ENCODE data around the gene ROPN1L. TPM values are rescaled to one million over a fixed set of nuclear protein-coding genes. Genes with fewer than 3 reads are reported as not detected.

Gene ROPN1L
- total and polyA plus RNA-seq, 2 of the 8 experiments (the other 6 are each of a cell fraction or from before 2014, with no cell fraction given), result 0.24 to 0.73 TPM

GRCh38 chr5:10465726-10466125, 24.0 kb downstream of the ROPN1L start:
- H3K79me1 ChIP-seq (ENCODE audit: low read depth, low read length), result no peaks in the 10 kb centered on the region

More at GRCh38 chr5:10465726-10466125, 24.0 kb downstream of the ROPN1L start:
- Histone ChIP-seq H3K4me3 (ENCODE audit: extremely low read depth in 1 of 4, insufficient read depth in 2 of 4, low read depth in 3 of 4, low read length in 4 of 4) (no peak overlapping the region), H3K4me2 (ENCODE audit: insufficient read depth in 1 of 2, low read depth in 2 of 2, low read length in 2 of 2) (no peak overlapping the region), H3K9me3 (ENCODE audit: insufficient read depth in 2 of 2, low read depth in 1 of 2, low read length in 1 of 2) (no peaks in the 10 kb centered on the region), H3K23me2 (ENCODE audit: low read depth, low read length) (no peaks in the 10 kb centered on the region), H3K79me2 (ENCODE audit: control insufficient read depth in 1 of 2, insufficient read depth in 2 of 2, low read length in 2 of 2) (no peaks in the 10 kb centered on the region), H2BK15ac (ENCODE audit: low read length) (no peak overlapping the region), H3K4me1 (replicated peaks in 1 of 4; ENCODE audit: control insufficient read depth in 3 of 4, insufficient read depth in 4 of 4, low read length in 3 of 4) (peaks cover 5 to 13% (median 9%) of the 10 kb centered on the region in 4 experiments), H3K56ac (replicated peaks; ENCODE audit: insufficient read length, low read depth, low read length) (no peak overlapping the region), H3K27ac (ENCODE audit: low read depth, low read length) (no peak overlapping the region), H2BK12ac (ENCODE audit: low read depth, low read length) (no peak overlapping the region), H3K4ac (replicated peaks; ENCODE audit: insufficient read length, low read depth, low read length) (no peak overlapping the region), H2AFZ (ENCODE audit: low read length) (no peak overlapping the region), H4K5ac (ENCODE audit: insufficient read length, low read depth, low read length) (no peak overlapping the region), H2AK5ac (ENCODE audit: low read depth, low read length) (no peak overlapping the region), H2BK120ac (replicated peaks; ENCODE audit: low read depth, low read length) (no peak overlapping the region), H3K18ac (ENCODE audit: extremely low read depth, low read length) (no peak overlapping the region), H2BK5ac (ENCODE audit: low read depth, low read length) (no peak overlapping the region), H3K9ac (replicated peaks in 1 of 4; ENCODE audit: extremely low read depth in 1 of 4, low read depth in 3 of 4, low read length in 3 of 4) (no peak overlapping the region), H4K8ac (ENCODE audit: extremely low read depth, insufficient read depth, low read length) (no peak overlapping the region), H3K27me3 (replicated peaks in 1 of 4; ENCODE audit: control insufficient read depth in 3 of 4, extremely low read depth in 1 of 4, insufficient read depth in 3 of 4, low read length in 3 of 4) (no peaks in the 10 kb centered on the region), H4K91ac (replicated peaks; ENCODE audit: insufficient read length, low read length) (no peak overlapping the region), H3K36me3 (ENCODE audit: control insufficient read depth in 2 of 4, insufficient read depth in 4 of 4, low read length in 3 of 4) (no peaks in the 10 kb centered on the region), H3K14ac (ENCODE audit: insufficient read length) (no peak overlapping the region), H2BK20ac (ENCODE audit: low read length) (no peak overlapping the region), H3K23ac (ENCODE audit: insufficient read length) (no peak overlapping the region), H4K20me1 (replicated peaks in 1 of 2; ENCODE audit: control insufficient read depth in 1 of 2, insufficient read depth in 2 of 2, low read length in 2 of 2) (no peaks in the 10 kb centered on the region)
- ChIA-PET POLR2A (ENCODE audit: partially characterized antibody) (interaction anchor here (0.7 kb wide), 1 partner anchor 77 kb away, joined by 3 read pairs; no protein-coding TSS in a partner anchor), CTCF (ENCODE audit: partially characterized antibody) (interaction anchor here (0.7 to 1.5 kb wide), 8 partner anchors 13 to 224 kb away, joined by 3 to 4 read pairs (median 3); no protein-coding TSS in a partner anchor)
- FAIRE-seq (no peak), DNase-seq (ENCODE audit: low read depth in 1 of 2, low spot score in 2 of 2) (no peak)
- TF ChIP-seq RFX5 (IDR thresholded peaks at IDR 0.05; ENCODE audit: borderline replicate concordance, low read depth, low read length), result no peak
- 96% methylated on average over 10 of the region's 10 CpGs; no CpG with 5 or more reads in 1 of the 2 experiments for WGBS, 2 experiments (ENCODE audit: extremely low coverage in 1 of 2, insufficient coverage in 1 of 2, insufficient read length in 1 of 2, insufficient replicate concordance in 2 of 2, low coverage in 1 of 2, low lambda C conversion rate in 2 of 2, missing lambda C conversion rate in 1 of 2)

All from H1 (cell line).